CD4-positive, alpha-beta T cell treated with Interleukin-15 for 1 hour (primary cell): ENCODE results near the gene JAKMIP1.

ENCODE experiments used
- DNase-seq: peaks from one replicate; pipeline ENCODE4 v3.0.0-alpha.2; 2020

The JAKMIP1 gene

DNA sequence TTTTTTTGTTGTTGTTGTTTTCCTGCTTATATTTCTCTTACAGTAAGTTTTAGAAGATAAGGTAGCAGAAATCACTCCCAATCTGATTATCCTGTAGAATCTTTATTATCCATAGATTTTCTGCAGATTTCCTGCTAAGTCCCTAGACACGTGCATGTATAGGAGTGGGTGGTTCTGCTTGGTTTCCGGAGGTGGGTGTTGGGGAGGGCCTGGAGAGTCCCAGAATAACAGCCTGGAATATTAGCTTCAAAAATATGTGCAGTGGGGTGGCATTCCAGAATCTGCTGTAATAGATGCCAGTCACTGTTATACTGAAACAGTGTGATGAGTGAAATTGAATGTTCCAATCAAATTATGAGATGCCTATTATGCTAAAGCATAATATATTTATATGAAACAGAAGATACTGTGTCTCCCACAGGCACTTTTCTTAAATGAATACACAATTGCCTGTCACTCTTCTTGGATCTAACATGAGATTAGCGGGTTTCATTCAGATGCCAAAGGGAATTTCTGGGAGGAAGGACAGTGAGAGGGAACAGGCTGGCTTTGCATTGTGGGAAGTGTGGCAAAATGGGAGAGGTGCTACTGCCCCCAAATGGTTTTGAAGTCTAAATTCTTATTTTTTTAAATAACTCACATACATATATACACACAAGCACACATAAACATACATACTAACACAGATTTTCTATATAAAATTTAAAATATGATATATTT is 219.8 kb downstream of the JAKMIP1 start:
- DNase-seq = no peak

DNA sequence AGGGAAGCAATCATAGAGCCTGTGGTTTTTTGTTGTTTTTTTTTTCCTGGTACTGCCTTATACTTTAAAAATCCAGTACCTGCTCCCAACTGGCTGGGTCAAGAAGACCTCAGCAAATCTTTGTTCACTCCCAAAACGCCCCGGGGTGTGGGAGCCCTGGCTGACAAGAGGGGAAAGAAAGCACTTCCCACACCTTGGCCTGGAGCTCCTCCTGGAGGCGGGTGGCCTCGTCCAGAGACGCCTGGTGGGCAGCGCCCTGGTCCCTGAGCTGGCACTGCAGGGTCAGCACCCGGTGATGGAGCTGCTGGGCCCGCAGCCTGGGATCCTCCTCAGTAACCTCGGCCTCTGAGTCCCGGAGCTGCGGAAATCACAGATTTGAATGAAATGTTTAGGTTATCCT is 220.4 kb downstream of the JAKMIP1 start:
- no peak for DNase-seq

DNA sequence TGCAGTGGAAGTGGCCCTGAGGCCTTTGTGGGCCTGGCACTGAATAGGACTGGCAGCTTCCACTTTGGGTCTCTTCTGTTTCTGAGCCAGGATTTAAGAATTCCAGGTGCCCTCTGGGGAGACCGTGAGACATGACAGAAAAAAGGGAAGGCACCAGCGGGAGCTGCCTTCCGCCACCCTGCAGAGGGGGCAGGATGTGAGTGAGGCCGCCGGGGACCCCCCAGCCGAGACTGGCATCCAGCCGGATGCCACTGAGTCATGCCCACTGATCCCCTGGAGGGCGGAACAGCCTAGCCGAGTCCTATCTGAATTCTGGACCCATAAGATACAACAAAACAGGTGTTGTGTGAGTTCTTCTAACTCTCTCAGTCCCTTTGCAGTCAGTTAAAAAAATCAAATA is 223.4 kb downstream of the JAKMIP1 start:
- no peak for DNase-seq

DNA sequence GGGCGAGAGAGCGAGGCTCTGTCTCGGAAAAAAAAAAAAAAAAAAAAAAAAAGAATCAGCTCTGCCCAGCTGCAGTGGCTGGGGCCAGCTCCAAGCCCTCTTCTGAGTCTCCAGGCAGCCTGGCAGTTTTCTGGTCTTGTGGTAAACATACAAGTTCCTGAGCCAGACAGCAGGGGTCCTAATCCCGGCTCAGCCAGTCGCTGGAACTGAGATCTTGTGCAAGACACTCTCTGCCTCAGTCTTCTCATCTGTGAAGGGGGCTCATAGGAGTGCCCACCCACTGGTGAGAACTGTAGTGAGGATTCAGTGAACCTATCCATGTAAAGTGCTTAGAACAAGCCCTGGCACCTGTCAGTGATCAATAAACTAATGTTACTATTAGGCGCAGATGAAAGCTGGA is 223.9 kb downstream of the JAKMIP1 start:
- no peak for DNase-seq
